GM12892 (cell line): ENCODE results near the gene FAF1.

Experiments used
- POLR2A ChIP-seq: IDR thresholded peaks from 2 replicates; pipeline ENCODE4 v1.6.1; 2011; ENCODE audit warnings: low read depth, low read length, control low read depth
- POLR2AphosphoS5 ChIP-seq: IDR thresholded peaks from 2 replicates; pipeline ENCODE4 v1.6.1; 2011; ENCODE audit warnings: low read depth, low read length, control low read depth

- TF ChIP-seq POLR2A (no peak), POLR2AphosphoS5 (no peak)
These were observed 478.8 kb downstream of the FAF1 start for GRCh38 chr1:50481142-50481736.
